ENCODE data around the gene SPTSSB. TPM values are rescaled to one million over a fixed set of nuclear protein-coding genes. Genes with fewer than 3 reads are reported as not detected.

SPTSSB gene
- total and polyA plus RNA-seq, 9 of the 15 experiments (the other 6 are each of a cell fraction or from before 2014, with no cell fraction given) = 0.07 TPM; not detected in 8

GRCh38 chr3:161314836-161315395 lies 56.4 kb downstream of the SPTSSB start:
- Histone ChIP-seq H3K9me3 (replicated peaks; ENCODE audit: control insufficient read depth, insufficient read depth, low read depth, low read length) (no peaks in the 10 kb centered on the region), H4K20me1 (replicated peaks; ENCODE audit: control insufficient read depth, insufficient read depth, low read length) (no peaks in the 10 kb centered on the region), H2AFZ (ENCODE audit: low read depth, low read length) (no peak overlapping the region), H3K9me1 (ENCODE audit: control insufficient read depth, insufficient read depth, low read length) (no peaks in the 10 kb centered on the region), H3K4me2 (ENCODE audit: insufficient read depth, low read length) (no peak overlapping the region), H3K27ac (ENCODE audit: extremely low read depth, low read depth, low read length) (no peak overlapping the region), H3K79me2 (ENCODE audit: control insufficient read depth, insufficient read depth, low read length) (no peaks in the 10 kb centered on the region), H3K9ac (ENCODE audit: insufficient read depth in 1 of 2, low read depth in 2 of 2, low read length in 2 of 2) (no peak overlapping the region), H3K4me3 (no peak overlapping the region), H3K27me3 (ENCODE audit: control insufficient read depth in 2 of 2, insufficient read depth in 2 of 2, low read length in 2 of 2) (no peaks in the 10 kb centered on the region), H3K36me3 (ENCODE audit: control insufficient read depth, insufficient read depth, low read length) (no peaks in the 10 kb centered on the region), H3K4me1 (replicated peaks in 1 of 2; ENCODE audit: control insufficient read depth in 2 of 2, insufficient read depth in 2 of 2, low read length in 2 of 2) (no peaks in the 10 kb centered on the region)
- no TSS peak for BruUV-seq (replicated peaks)
- no peak for DNase-seq (ENCODE audit: extremely low read depth in 1 of 4, low spot score in 3 of 4)
- in situ Hi-C loops (cut with MboI) = no loop called here
- ChIA-PET POLR2A (no interaction called here), CTCF (ENCODE audit: low intra/inter-chr PET ratio) (no interaction called here)
- FAIRE-seq = no peak
- intact Hi-C loops (cut with micrococcal nuclease) = no loop called here
- no peak for TF ChIP-seq ZFP30 (CRISPR knock-in tag; IDR thresholded peaks at IDR 0.05; ENCODE audit: borderline replicate concordance)
- TF ChIP-seq ATF3 (IDR thresholded peaks at IDR 0.05) = peak; percentile 49
- no peak for TF ChIP-seq ATF3 (CRISPR knock-in tag; conservative IDR thresholded peaks at IDR 0.05)
- TF ChIP-seq MAFG (tag; conservative IDR thresholded peaks at IDR 0.05) = peak; percentile 49
- no peak for ATAC-seq
- WGBS (ENCODE audit: insufficient coverage, low coverage, missing lambda C conversion rate) = 0% methylated on average over 3 of the region's 3 CpGs
